Endodermal cell (in vitro differentiated cells): Measurements from ENCODE around the gene IFNA5. TPM values are rescaled to one million over a fixed set of nuclear protein-coding genes. Genes with fewer than 3 reads are reported as not detected.
A peak's percentile ranks its signal among the peaks of the same experiment; 100 is the strongest.

Experiments
- DNase-seq: peaks from one replicate; pipeline ENCODE4 v3.0.0-alpha.2; 2017
- H3K27ac ChIP-seq: 2 replicates; pipeline ENCODE4 v1.5.1; 2013; ENCODE audit warnings: mild to moderate bottlenecking, low read depth, low read length, moderate library complexity
- H3K27me3 ChIP-seq: 2 replicates; pipeline ENCODE4 v1.6.1; 2013; ENCODE audit warnings: mild to moderate bottlenecking, low read length, moderate library complexity; ENCODE audit not compliant: insufficient read depth, control insufficient read depth, poor library complexity, severe bottlenecking
- H3K36me3 ChIP-seq: 2 replicates; pipeline ENCODE4 v1.7.0; 2013; ENCODE audit warnings: mild to moderate bottlenecking, low read length, moderate library complexity; ENCODE audit not compliant: control insufficient read depth, insufficient read depth
- H3K4me1 ChIP-seq: one replicate; pipeline ENCODE4 v1.7.0; 2013; ENCODE audit warnings: low read length; ENCODE audit not compliant: control insufficient read depth, insufficient read depth
- H3K4me3 ChIP-seq: 2 replicates; pipeline ENCODE4 v1.5.1; 2013; ENCODE audit warnings: mild to moderate bottlenecking, low read length, moderate library complexity
- H3K9ac ChIP-seq: 2 replicates; pipeline ENCODE4 v1.6.1; 2013; ENCODE audit warnings: mild to moderate bottlenecking, low read length, moderate library complexity; ENCODE audit not compliant: poor library complexity, severe bottlenecking; ENCODE audit errors: extremely low read depth
- H3K9me3 ChIP-seq: 2 replicates; pipeline ENCODE4 v1.6.1; 2013; ENCODE audit warnings: mild to moderate bottlenecking, low read length, moderate library complexity; ENCODE audit not compliant: control insufficient read depth
- H3K27ac Mint-ChIP-seq: 2 replicates; pipeline ENCODE4 v1.8.0; 2020; ENCODE audit warnings: mixed read lengths
- H3K27me3 Mint-ChIP-seq: 2 replicates; pipeline ENCODE4 v1.8.0; 2021; ENCODE audit warnings: mild to moderate bottlenecking, mixed read lengths; ENCODE audit not compliant: insufficient read depth
- H3K36me3 Mint-ChIP-seq: 2 replicates; pipeline ENCODE4 v1.8.0; 2020; ENCODE audit warnings: low read depth, mixed read lengths
- H3K4me1 Mint-ChIP-seq: 2 replicates; pipeline ENCODE4 v1.8.0; 2020; ENCODE audit warnings: mixed read lengths
- H3K4me3 Mint-ChIP-seq: 2 replicates; pipeline ENCODE4 v1.8.0; 2020; ENCODE audit warnings: mild to moderate bottlenecking, moderate library complexity, mixed read lengths
- H3K9me3 Mint-ChIP-seq: 2 replicates; pipeline ENCODE4 v1.8.0; 2020; ENCODE audit warnings: mild to moderate bottlenecking, mixed read lengths
- WGBS, 2 experiments: methylation state at CpG; one replicate each; pipeline versions ENCODE4 v1.1.5 to v1.1.7; 2013; ENCODE audit warnings: missing lambda C conversion rate in 2 of 2, mixed read lengths in 1 of 2; ENCODE audit not compliant: insufficient coverage in 1 of 2, insufficient read length in 1 of 2; 5-methylcytosine and 5-hydroxymethylcytosine counted together
- total RNA-seq, 2 donors: library from RNA; stranded (reverse); fragmentation: NEBNext Ultra II Directional in 1 of 2; extraction: Animal tissue kit (Norgen Biotek cat#: 25700) in 1 of 2; gene quantifications; 2 replicates in 1 of 2; 3 replicates in 1 of 2; pipeline ENCODE4 v1.2.1, GENCODE V29; 2021
- TF ChIP-seq, protein P1 (sequence below): fragments of 200-600 bp; sonication (generic); conservative IDR thresholded peaks from 2 replicates; pipeline ENCODE4 v1.5.0; 2021; ENCODE audit warnings: antibody characterized with exemption, mild to moderate bottlenecking

IFNA5 gene
- total RNA-seq, 2 donors from 2014 or later = not detected

DNA sequence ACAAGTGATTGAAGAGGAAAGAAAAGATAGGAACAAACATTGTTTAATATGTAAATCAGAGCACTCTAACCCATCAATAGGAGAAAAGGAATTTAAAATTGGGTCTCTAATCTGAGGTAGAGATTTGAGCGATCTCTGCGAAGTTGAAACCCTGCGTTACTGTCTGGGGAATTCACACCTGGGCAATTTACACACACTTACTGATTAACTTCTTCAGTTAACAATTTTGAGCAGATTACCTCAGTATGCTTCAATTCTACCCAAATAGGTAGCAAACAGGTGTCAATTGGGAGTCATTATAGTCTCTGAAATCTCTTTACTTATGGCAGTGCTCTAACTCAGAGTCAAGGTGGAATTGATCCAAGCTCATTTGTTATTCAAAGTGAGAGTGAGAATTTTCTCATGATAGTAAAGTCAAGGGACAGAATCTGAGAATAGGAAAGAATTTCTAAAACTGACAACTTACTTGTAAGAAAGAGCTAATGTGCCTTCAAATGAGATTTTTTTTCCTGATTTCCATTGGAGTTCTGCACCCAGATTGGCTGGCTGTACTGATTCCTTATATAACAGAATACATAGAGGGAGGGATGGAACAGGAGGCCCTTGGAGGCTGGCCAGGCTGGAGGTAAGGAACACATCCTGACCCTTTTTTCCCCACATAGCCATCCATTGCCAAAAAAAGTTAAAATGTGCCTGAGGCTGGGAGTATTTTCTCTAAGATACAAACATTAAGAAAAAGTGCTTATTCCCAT lies 38.2 kb downstream of the IFNA5 start:
- peaks cover 99% of the 10 kb centered on the region for H3K27me3 Mint-ChIP-seq
- peaks cover 9% of the 10 kb centered on the region for H3K4me1 Mint-ChIP-seq
- 2% methylated on average over 3 of the region's 3 CpGs; no CpG with 5 or more reads in 1 of the 2 experiments for WGBS, 2 experiments
- Histone ChIP-seq H3K27ac (no peak overlapping the region), H3K4me3 (no peak overlapping the region), H3K4me1 (no peaks in the 10 kb centered on the region), H3K9ac (no peak overlapping the region), H3K36me3 (no peaks in the 10 kb centered on the region), H3K9me3 (peaks cover 6% of the 10 kb centered on the region), H3K27me3 (peaks cover 100% of the 10 kb centered on the region)
- no peak for DNase-seq
- H3K27ac Mint-ChIP-seq = no peak overlapping the region
- H3K36me3 Mint-ChIP-seq = no peaks in the 10 kb centered on the region
- TF ChIP-seq, protein P1, sequence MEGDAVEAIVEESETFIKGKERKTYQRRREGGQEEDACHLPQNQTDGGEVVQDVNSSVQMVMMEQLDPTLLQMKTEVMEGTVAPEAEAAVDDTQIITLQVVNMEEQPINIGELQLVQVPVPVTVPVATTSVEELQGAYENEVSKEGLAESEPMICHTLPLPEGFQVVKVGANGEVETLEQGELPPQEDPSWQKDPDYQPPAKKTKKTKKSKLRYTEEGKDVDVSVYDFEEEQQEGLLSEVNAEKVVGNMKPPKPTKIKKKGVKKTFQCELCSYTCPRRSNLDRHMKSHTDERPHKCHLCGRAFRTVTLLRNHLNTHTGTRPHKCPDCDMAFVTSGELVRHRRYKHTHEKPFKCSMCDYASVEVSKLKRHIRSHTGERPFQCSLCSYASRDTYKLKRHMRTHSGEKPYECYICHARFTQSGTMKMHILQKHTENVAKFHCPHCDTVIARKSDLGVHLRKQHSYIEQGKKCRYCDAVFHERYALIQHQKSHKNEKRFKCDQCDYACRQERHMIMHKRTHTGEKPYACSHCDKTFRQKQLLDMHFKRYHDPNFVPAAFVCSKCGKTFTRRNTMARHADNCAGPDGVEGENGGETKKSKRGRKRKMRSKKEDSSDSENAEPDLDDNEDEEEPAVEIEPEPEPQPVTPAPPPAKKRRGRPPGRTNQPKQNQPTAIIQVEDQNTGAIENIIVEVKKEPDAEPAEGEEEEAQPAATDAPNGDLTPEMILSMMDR = no peak
- no peak overlapping the region for H3K4me3 Mint-ChIP-seq
- peaks cover 13% of the 10 kb centered on the region for H3K9me3 Mint-ChIP-seq

DNA sequence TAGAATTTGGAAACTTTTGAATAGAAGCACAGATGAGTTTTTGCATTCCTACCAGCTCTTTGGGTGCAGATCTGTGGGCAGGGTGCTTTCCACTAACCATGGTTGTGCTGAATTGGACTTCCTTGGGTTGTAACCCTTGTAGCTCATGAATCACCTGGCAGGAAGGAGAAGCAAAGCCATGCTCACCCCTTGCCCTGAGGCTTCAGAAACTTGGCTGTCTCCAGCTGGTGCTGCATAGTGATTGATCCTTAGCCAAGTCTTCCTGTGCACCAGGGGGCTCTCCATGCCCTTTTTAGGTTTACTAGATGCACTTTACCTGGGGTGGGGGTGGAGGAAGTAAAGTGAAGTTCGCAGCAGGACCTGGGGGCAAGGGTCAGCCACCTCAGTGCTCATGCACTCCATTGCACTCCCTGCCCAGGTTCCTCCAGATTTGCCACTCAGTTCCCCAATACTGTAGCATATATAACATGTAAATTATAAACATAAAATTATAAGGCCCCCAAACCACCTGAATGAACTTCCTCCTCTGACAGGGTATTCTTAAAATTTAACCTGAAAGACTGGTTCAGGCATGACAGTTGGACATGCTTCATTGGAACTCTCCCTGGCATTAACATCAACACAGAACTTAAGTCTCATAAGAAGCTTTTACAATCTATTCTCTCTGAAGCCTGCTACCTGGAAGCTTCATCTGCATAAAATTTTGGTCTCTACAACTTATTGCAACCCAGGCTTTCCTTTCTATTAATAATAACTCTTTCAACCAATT lies 39.5 kb downstream of the IFNA5 start:
- Histone ChIP-seq H3K9ac (no peak overlapping the region), H3K4me3 (no peak overlapping the region), H3K36me3 (no peaks in the 10 kb centered on the region), H3K4me1 (no peaks in the 10 kb centered on the region), H3K9me3 (peaks cover 6% of the 10 kb centered on the region), H3K27ac (no peak overlapping the region), H3K27me3 (peaks cover 100% of the 10 kb centered on the region)
- H3K9me3 Mint-ChIP-seq = peaks cover 4% of the 10 kb centered on the region
- peaks cover 9% of the 10 kb centered on the region for H3K4me1 Mint-ChIP-seq
- 40% methylated on average over 1 of the region's 1 CpG; no CpG with 5 or more reads in 1 of the 2 experiments for WGBS, 2 experiments
- H3K27ac Mint-ChIP-seq = no peak overlapping the region
- TF ChIP-seq, protein P1 = peak; percentile 19
- no peak for DNase-seq
- H3K4me3 Mint-ChIP-seq = no peak overlapping the region
- H3K27me3 Mint-ChIP-seq = peaks cover 99% of the 10 kb centered on the region
- no peaks in the 10 kb centered on the region for H3K36me3 Mint-ChIP-seq

DNA sequence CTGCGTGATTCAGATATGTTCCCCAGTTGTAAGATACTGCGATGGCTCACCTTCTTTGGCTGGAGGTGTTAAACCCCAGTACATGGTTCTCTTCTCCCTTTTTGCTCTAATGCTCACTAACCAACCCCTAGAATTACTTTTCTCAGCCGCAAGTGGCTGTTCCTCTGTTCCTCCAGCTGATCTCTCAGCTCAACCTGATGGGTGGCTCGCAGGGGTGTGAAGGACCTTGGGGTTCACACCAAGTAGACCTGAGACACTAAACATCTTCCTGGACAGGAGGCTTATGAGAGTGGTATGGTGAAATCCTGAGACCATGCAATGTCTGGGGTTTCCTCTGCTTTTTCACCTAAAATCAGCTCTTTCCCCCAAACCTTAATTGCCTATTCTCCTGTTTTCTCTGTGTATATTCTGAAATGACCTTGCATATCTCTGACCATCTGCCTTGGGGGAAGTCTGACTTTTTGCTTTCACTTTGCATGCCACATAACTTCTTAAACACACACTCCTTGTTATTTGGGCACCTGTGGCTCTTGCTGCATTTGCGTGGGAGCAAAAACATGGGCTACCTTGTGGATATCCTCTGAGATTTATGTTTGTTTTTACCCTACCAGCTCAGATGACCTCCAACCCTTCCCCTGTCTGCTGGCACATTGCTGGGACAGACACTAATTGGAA lies 49.4 kb downstream of the IFNA5 start:
- Histone ChIP-seq H3K27ac (no peak overlapping the region), H3K9me3 (peaks cover 27% of the 10 kb centered on the region), H3K9ac (no peak overlapping the region), H3K4me1 (no peaks in the 10 kb centered on the region), H3K4me3 (no peak overlapping the region), H3K27me3 (peaks cover 99% of the 10 kb centered on the region), H3K36me3 (no peaks in the 10 kb centered on the region)
- DNase-seq = no peak
- Mint-ChIP-seq H3K4me1 (no peaks in the 10 kb centered on the region), H3K36me3 (no peaks in the 10 kb centered on the region), H3K27me3 (peaks cover 93% of the 10 kb centered on the region), H3K27ac (no peak overlapping the region), H3K9me3 (peaks cover 15% of the 10 kb centered on the region), H3K4me3 (no peak overlapping the region)
- 82 to 86% methylated on average over 3 to 5 of the region's 5 CpGs for WGBS, 2 experiments
- TF ChIP-seq, protein P1 = no peak

Other genes starting within 250 kb of the IFNA5 start
- not detected for gene IFNB1, start 227.4 kb downstream of the IFNA5 start, total RNA-seq
- not detected for gene IFNW1, start 163.5 kb downstream of the IFNA5 start, total RNA-seq
- gene IFNA21, start 138.7 kb downstream of the IFNA5 start, total RNA-seq = not detected
- not detected for gene IFNA4, start 117.7 kb downstream of the IFNA5 start, total RNA-seq
- not detected for gene IFNA7, start 103.1 kb downstream of the IFNA5 start, total RNA-seq
- gene IFNA10, start 98.2 kb downstream of the IFNA5 start, total RNA-seq = not detected
- gene IFNA16, start 88.0 kb downstream of the IFNA5 start, total RNA-seq = not detected
- not detected for gene IFNA17, start 77.1 kb downstream of the IFNA5 start, total RNA-seq
- not detected for gene IFNA14, start 65.3 kb downstream of the IFNA5 start, total RNA-seq
- 10 to 100 TPM; 24.6 to 32.0 TPM for gene KLHL9, start 30.1 kb upstream of the IFNA5 start, total RNA-seq
- not detected for gene IFNA6, start 45.6 kb upstream of the IFNA5 start, total RNA-seq
- gene IFNA13, start 62.7 kb upstream of the IFNA5 start, total RNA-seq = not detected
- not detected for gene IFNA2, start 80.1 kb upstream of the IFNA5 start, total RNA-seq
- gene IFNA8, start 103.8 kb upstream of the IFNA5 start, total RNA-seq = not detected
- gene IFNA1, start 135.1 kb upstream of the IFNA5 start, total RNA-seq = not detected
- 1 to 10 TPM; 1.5 to 2.0 TPM for gene IFNE, start 177.0 kb upstream of the IFNA5 start, total RNA-seq